NCI-H748 (cell line): Measurements from ENCODE around the gene REPIN1.
A peak's percentile ranks its signal among the peaks of the same experiment; 100 is the strongest.

ENCODE experiments used
- DNase-seq: peaks from one replicate; lab custom pipeline; 2025; ENCODE audit not compliant: unreplicated experiment; lab: John Stamatoyannopoulos, UW

REPIN1 gene

DNA sequence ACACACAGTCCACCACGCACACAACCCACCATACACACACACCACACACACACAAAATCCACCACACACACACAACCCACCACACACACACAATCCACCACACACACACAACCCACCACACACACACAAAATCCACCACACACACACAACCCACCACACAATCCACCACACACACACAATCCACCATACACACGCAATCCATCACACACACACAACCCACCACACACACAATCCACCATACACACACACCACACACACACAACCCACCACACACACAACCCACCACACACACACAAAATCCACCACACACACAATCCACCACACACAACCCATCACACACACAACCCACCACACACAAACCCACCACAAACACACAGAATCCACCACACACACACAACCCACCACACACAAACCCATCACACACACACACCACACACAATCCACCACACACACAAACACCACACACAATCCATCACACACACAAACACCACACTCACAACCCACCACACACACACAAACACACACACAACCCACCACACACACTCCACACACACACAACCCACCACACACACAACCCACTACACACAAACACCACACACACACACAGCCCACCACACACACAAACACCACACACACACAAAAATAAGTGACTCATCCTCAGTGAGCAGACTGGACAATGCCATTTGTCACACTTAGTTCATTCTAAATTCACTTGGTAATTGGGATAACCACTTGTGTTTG, 8.8 kb upstream of the REPIN1 start:
- no peak for DNase-seq

DNA sequence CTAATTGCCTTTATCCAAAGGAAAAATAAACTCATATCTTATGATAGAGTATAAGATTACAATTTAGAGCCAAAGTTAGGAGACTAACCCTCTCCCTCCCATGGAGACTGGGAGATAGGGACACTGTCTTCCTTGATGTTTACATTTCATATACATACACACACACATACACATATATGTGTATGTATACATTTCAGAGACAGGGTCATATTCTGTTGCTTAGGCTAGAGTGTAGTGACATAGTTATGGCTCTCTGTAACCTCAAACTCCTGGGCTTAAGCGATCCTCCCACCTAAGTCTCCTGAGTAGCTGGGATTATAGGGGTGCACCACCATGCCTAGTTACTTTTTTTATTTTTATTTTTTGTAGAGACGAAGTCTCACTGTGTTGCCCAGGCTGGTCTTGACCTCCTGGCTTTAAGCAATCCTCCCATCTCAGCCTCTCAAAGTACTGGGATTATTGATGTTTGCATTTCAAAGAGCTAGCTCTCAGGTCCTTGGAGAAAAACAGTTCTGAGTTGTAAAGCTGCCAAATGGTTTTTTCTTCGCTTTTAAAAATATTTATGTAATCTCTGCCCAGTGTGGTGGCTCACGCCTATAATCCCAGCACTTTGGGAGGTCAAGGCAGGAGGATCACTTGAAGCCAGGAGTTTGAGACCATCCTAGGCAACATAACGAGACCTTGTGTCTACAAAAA, 8.1 kb upstream of the REPIN1 start:
- no peak for DNase-seq

DNA sequence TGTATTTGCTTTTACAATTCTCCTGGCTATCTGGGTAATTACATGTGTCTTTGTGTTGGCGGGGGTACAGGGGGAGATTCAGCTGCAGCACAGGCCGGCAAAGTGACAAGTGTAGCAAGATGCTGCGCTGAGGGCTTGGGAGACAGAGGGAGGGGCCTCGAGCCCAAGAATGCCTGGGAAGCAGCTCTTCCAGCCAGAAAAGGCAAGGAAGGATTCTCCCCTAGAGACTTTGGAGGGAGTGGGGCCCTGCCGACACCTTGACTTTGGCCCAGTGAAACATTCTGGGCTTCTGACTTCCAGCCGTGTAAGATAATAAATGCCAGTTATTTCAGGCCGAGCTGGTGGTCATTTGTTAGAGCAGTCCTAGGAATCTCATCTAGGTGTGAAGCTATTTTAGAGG, 7.2 kb upstream of the REPIN1 start:
- DNase-seq = no peak

DNA sequence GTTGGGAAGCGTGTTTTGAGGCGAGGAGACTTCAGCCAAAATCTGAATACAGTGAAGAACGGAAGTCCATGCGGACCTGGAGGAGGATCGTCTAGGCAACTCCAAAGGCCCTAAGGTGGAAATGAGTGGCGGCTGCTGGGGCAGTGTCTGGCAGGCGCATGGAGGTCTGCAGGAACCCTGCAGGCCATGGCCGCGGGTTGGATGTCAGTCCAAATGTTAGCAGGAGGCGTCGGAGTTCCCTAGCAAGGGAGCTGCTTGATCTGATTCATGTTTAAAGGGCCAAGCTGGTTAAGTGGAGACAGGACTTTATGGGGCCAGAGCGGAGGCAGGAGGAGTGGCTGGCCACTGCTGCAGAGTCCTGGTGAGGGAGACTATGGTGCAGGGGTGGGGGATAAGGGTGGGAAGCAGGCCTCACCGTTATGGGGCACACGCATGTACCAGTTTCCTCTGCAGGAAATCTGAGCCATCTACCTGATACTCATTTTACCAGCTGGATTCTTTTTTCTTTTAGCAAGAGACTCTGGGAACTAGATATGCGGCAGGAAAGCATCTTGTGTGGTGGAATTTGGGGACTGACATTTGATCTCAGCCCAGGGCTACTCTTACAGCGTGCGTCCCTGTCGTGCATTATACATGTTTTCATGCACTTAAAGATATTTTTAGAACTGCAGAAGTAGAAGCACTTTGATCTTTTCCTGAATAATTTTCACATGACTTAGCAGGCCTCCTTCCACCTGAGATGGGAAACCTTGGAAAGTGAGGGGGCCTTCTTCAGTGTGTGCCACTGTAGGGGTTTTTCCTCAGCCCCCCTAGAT, 6.6 kb upstream of the REPIN1 start:
- no peak for DNase-seq

DNA sequence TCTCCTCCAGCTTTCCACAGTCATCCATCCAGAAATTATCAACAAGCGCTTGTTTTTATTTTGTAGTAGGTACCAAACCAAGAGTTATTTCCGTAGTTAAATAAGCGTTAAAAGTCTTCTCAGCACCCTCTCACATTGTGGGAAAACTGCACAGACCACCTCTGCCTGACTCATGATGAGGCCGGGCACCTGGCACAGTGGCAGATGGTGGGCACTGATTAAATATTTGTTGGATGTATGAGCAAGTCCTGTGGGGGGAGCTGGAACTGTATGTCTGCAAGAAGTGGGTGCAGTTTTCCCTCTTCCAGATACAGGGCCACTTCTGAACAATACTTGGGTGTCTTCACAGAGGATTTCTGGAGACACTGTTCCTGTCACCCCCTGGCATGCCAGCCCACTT, 5.3 kb upstream of the REPIN1 start:
- DNase-seq = no peak

DNA sequence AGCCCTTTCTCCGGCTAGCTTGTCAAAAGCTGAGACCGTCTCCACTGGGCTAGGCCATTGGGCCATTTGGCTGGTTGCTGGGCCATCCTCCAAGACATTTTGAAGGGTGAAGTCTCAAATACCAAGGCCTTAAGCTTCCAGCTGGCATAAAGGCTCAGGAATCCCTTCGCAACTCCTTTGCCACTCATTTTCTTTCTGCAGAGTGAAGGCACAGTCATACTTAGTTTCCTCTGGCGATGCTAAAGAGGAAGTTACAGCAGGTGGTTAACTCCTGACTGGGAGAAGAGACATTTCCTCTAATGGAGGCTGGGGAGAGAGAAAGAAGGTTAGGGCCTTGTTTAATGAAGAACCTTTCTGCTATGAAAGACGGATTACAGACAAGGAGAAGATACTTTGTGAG, 4.8 kb upstream of the REPIN1 start:
- DNase-seq = no peak

DNA sequence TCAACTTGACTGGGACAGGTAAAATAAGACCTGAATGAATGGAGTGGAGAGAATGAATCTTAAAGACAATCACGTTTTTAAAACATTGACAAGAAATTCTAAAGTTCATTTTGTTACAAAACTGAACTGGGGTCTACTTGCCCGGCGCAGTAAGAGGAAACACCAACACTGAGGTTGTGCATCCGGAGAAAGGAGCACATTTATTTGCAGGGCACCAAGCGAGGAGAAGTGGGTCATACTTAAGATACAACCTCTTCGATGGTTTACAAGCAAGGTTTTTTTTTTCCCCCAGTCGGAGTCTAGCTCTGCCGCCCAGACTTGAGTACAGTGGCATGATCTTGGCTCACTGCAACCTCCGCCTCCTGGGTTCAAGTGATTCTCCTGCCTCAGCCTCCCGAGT, 3.4 kb upstream of the REPIN1 start:
- DNase-seq = no peak

DNA sequence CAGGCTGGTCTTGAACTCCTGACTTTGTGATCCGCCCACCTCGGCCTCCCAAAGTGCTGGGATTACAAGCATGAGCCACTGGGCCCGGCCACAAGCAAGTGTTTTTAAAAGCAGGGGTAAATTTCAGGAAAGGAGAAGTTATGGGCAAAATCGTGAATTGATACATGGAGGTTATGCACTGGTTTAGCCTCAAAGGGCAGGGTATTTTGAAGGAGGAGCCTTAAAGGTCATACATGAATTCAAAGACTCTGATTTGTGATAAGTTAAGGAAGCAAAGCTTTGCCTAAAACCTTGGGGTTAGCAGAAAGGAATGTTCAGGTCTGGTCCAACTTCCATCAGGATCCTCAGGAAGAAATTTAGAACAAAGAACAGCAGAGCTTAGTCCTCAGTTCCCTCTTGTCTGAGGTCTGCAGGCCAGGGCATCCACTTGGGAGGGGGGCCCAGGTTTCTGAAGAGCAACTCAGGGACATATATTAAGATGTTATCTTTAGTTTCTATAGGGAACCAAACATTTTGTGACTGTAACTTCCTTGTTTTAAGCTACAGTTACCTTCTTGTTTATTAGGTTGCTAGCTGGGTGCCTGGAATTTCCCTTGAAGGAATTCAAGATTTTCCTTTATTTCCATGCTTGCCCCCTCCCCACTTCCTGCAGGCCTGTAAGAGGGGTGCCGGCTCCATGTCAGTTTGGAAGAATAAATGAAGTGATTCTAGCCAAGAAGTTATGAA, 2.8 kb upstream of the REPIN1 start:
- DNase-seq = no peak

DNA sequence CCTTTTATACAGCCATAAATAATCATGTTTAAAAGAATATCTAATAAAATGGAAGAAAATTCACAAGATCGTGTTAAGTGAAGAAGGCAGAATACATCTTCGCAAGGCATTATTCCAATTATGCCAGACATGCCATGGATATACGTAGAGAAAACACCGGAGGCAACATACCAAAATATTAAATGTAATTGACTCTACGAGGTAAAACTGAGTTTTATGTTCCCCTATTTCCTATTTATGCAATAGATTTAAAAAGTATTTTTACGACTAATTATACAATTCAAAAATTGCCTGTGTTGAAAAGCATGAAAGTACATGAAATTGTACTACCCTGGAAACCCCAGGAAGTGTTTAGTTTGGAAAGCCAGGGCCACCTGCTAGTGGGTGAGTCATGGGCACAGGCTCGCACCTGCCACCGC, 936 bp upstream of the REPIN1 start:
- DNase-seq = no peak

DNA sequence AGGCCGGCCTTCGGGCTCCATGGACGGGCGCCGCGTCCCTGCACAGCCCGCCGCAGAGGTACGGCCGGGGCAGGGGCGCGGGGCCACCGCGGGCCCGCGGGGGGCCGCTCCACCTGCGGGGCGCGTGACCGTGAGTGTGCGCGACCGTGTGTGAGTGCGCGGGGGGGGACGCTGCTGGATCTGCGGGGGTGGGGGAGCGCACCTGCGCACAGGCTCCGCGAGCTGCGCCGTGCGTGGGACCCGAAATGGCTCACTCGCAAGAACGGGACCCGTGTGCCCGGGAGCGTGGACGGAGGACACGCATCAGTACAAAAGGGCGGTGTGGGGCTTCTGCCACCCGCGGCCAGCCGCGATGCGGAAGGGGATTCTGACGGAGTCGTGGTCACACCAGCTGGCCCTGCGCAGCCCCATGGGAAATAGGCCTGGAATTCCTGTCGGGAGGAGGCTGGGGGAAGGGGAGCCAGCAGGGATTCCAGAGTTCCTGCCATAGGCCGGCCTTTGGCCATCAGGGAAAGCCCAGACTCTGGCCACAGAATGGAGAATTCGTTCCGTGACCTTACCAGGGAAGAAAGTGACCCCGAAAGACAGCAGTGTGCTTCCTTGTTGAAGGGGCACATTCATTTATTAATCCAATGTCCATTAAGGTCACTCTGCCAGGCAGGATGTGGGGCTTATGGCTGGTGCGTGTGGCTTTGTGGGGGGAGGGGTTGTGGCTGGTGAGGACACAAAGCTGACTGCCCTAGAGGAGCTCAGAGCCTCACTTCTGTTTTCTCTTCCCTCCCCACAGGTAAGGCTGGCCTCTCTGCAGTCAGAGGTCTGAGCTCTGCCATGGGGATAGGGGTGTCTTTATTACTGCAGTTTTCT, 494 bp downstream of the REPIN1 start:
- DNase-seq = peak; percentile 70

DNA sequence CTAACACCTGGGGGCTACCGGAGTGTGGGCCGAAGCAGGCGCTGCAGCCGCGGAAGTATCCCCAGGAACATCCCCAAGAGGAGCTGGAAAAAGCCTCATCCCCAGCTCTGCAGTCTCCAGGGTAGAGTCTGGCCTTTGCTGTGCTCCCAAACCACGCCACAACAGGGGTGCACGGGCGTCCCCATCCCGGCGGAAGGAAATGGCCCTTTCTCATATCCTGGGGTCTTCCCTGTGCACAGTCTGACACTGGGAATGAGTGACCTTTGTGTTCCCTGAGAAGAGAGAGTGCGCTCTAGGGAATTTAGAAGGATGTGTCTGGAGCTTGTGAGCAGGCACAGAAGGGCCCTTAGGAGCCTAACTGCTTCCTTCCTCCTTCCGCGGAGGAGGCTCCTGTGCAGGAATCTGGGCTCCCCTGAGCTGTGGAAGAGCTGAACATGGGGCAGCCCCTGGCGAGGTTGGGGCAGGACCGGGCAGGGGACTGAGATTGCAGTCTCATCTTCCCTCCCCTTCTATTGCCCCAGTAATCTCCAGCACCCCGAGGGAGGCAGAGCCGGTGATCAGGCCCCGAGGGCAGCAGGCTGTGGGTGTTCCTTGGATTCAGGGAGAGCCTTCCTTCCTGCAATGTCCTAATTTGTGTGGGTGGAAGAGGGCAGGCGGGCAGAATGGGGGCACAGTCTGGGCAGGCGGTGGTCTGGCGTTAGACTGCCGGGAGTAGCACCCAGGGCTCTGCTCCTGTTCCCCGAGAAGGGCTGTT, 1.3 kb downstream of the REPIN1 start:
- no peak for DNase-seq

DNA sequence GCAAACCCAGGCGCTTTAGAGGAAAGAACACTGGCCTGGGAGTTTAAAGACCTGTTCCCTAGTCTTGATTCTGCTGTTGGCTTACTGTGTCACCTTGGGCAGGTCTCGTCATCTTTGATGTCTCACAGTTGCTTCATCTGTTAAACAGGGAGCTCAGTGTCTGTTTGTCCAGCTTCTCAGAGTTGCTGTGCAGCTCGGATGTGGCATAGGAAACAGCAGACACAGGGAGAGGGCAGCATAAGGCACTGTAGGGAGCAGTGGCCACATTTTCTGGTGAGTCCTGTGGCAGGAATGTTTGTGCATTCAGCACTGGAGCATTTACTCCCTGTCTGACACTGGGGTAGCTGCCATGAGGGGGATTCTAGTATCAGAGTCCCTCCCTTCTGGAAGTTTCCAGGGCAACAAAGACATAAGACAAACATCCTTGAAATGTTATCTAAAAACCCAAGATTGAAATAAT, 2.0 kb downstream of the REPIN1 start:
- no peak for DNase-seq

DNA sequence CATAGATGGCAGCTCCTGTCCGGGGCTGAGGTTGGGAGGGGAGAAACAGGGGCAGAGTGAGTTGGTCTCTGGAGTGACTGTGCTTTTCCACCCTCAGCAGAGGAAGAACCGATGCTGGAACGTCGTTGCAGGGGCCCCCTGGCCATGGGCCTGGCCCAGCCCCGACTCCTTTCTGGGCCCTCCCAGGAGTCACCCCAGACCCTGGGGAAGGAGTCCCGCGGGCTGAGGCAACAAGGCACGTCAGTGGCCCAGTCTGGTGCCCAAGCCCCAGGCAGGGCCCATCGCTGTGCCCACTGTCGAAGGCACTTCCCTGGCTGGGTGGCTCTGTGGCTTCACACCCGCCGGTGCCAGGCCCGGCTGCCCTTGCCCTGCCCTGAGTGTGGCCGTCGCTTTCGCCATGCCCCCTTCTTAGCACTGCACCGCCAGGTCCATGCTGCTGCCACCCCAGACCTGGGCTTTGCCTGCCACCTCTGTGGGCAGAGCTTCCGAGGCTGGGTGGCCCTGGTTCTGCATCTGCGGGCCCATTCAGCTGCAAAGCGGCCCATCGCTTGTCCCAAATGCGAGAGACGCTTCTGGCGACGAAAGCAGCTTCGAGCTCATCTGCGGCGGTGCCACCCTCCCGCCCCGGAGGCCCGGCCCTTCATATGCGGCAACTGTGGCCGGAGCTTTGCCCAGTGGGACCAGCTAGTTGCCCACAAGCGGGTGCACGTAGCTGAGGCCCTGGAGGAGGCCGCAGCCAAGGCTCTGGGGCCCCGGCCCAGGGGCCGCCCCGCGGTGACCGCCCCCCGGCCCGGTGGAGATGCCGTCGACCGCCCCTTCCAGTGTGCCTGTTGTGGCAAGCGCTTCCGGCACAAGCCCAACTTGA, 2.7 kb downstream of the REPIN1 start:
- DNase-seq = no peak

DNA sequence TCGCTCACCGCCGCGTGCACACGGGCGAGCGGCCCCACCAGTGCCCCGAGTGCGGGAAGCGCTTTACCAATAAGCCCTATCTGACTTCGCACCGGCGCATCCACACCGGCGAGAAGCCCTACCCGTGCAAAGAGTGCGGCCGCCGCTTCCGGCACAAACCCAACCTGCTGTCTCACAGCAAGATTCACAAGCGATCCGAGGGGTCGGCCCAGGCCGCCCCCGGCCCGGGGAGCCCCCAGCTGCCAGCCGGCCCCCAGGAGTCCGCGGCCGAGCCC, 3.3 kb downstream of the REPIN1 start:
- no peak for DNase-seq

DNA sequence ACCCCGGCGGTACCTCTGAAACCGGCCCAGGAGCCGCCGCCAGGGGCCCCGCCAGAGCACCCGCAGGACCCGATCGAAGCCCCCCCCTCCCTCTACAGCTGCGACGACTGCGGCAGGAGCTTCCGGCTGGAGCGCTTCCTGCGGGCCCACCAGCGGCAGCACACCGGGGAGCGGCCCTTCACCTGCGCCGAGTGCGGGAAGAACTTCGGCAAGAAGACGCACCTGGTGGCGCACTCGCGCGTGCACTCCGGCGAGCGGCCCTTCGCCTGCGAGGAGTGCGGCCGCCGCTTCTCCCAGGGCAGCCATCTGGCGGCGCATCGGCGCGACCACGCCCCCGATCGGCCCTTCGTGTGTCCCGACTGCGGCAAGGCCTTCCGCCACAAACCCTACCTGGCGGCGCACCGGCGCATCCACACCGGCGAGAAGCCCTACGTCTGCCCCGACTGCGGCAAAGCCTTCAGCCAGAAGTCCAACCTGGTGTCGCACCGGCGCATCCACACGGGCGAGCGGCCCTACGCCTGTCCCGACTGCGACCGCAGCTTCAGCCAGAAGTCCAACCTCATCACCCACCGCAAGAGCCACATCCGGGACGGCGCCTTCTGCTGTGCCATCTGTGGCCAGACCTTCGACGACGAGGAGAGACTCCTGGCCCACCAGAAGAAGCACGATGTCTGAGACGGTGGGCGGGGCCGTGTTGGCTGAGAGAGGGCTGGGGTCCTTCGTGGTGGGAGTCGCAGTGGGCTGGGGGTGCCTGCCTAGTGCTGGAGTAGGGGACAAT, 3.8 kb downstream of the REPIN1 start:
- no peak for DNase-seq

DNA sequence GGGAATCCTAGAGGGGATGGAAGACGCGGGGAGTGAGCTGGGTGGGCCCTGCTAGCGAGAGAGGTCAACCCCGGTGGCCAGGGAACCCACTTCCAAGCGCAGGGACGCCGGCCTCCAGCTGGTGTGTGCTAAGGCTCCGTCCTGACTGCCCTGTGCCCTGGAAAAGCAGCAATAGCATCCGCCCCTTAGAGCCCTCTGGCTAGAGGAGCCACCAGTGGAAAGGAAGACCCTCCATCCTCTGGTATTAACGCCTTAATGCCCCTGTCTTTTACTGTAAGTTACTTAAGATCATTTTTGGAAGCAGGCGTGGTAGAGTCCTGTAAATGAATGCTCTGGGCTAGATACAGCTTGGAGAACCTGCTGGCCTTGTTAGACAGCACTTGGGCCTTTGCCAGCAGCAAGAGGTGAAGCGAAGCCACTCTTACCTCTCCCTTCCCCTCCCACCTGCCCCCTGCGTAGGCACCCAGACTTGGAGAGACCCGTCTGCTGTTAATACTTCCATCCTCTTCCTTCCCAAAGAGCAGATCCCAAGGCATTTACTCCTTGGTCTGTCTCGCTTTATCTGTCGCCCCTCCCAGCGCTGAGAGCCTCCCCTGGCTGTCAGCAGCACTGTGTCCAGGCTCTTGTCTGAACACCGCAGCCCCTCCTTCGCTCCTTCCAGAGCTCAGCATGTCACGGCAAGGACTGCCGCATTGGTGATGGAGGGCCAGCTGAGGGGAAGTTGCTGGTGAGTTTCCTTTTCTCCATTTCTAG, 4.6 kb downstream of the REPIN1 start:
- DNase-seq = no peak

DNA sequence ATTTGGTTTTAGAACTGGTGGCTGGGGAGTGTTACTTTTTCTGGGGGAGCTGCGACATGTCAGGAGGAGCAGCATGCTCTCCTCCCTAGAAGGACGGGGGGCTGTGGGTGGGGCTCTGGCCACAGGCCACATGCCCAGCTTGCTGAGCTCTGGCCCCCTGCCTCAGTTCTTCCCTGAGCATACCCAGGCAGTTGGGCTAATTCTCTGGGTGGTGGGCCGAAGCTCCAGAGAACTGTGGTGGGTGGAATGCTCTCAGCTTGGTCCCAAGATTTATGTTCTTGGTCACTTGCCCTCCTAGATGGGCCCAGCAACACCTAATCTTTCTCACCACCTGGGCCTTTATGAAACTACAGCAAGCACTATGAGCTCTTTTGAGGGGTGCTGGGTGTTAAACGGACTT, 5.4 kb downstream of the REPIN1 start:
- DNase-seq = no peak
